Vagina (tissue), 2 donors: ENCODE results near the gene KCNG2.

ENCODE experiments used
- CTCF ChIP-seq, 3 experiments: fragments of 450-650 bp in 2 of 3; fragments of 200-600 bp in 1 of 3; sonication (generic) in 1 of 3; IDR thresholded peaks; one replicate each; pipeline ENCODE4 v1.5.1; 2017 to 2019; ENCODE audit warnings: antibody characterized with exemption in 3 of 3, mild to moderate bottlenecking in 2 of 3, moderate library complexity in 2 of 3
- POLR2A ChIP-seq, 2 donors: fragments of 450-650 bp; IDR thresholded peaks; one replicate each; pipeline ENCODE4 v1.6.1; 2017; ENCODE audit warnings: antibody characterized with exemption in 2 of 2, mild to moderate bottlenecking in 2 of 2, moderate library complexity in 2 of 2

- no peak for TF ChIP-seq CTCF (IDR thresholded peaks at IDR 0.05)
- TF ChIP-seq POLR2A (IDR thresholded peaks at IDR 0.05), result no peak
Observed at GRCh38 chr18:79912994-79913831, 115.5 kb downstream of the KCNG2 start.
